Vagina (tissue), 2 donors: ENCODE results near the gene SUMO3.

Source experiments
- CTCF ChIP-seq, 3 experiments: fragments of 450-650 bp in 2 of 3; fragments of 200-600 bp in 1 of 3; sonication (generic) in 1 of 3; IDR thresholded peaks; one replicate each; pipeline ENCODE4 v1.5.1; 2017 to 2019; ENCODE audit warnings: antibody characterized with exemption in 3 of 3, mild to moderate bottlenecking in 2 of 3, moderate library complexity in 2 of 3
- POLR2A ChIP-seq, 2 donors: fragments of 450-650 bp; IDR thresholded peaks; one replicate each; pipeline ENCODE4 v1.6.1; 2017; ENCODE audit warnings: antibody characterized with exemption in 2 of 2, mild to moderate bottlenecking in 2 of 2, moderate library complexity in 2 of 2
- POLR2AphosphoS5 ChIP-seq, 2 donors: sonication (generic); formaldehyde crosslinking; IDR thresholded peaks; one replicate each; pipeline ENCODE4 v1.9.0; 2017; ENCODE audit warnings: antibody characterized with exemption in 2 of 2, mild to moderate bottlenecking in 2 of 2, low read depth in 1 of 2; ENCODE audit not compliant: insufficient read depth in 1 of 2

- TF ChIP-seq CTCF (IDR thresholded peaks at IDR 0.05) (no peak), POLR2AphosphoS5 (IDR thresholded peaks at IDR 0.05; ENCODE audit: insufficient read depth in 1 of 2, low read depth in 1 of 2) (no peak), POLR2A (IDR thresholded peaks at IDR 0.05) (no peak)
Measured at GRCh38 chr21:44805859-44806258, 12.0 kb downstream of the SUMO3 start.
